Smooth muscle cell (in vitro differentiated cells): Measurements from ENCODE around the gene GPS1. TPM values are rescaled to one million over a fixed set of nuclear protein-coding genes. Genes with fewer than 3 reads are reported as not detected.
A peak's percentile ranks its signal among the peaks of the same experiment; 100 is the strongest.

Source experiments
- DNase-seq: peaks from one replicate; lab custom pipeline; 2025; ENCODE audit not compliant: unreplicated experiment; lab: John Stamatoyannopoulos, UW
- H2AFZ ChIP-seq: fragments of 200-600 bp; sonication (generic); 2 replicates; pipeline ENCODE4 v1.6.0; 2016; ENCODE audit warnings: antibody characterized with exemption, low read depth, mild to moderate bottlenecking
- H3F3A ChIP-seq: fragments of 200-600 bp; sonication (generic); 2 replicates; pipeline ENCODE4 v1.6.0; 2017; ENCODE audit warnings: antibody characterized with exemption, low read depth
- H3K27ac ChIP-seq: fragments of 200-600 bp; sonication (generic); 2 replicates; pipeline ENCODE4 v1.5.1; 2016; ENCODE audit warnings: low read depth, mild to moderate bottlenecking
- H3K27me3 ChIP-seq: fragments of 200-600 bp; sonication (generic); 2 replicates; pipeline ENCODE4 v1.6.1; 2016; ENCODE audit warnings: low read depth, mild to moderate bottlenecking
- H3K36me3 ChIP-seq: fragments of 200-600 bp; sonication (generic); 2 replicates; pipeline ENCODE4 v1.5.1; 2016; ENCODE audit warnings: low read depth
- H3K4me1 ChIP-seq: fragments of 200-600 bp; sonication (generic); 2 replicates; pipeline ENCODE4 v1.5.1; 2016; ENCODE audit warnings: low read depth
- H3K4me2 ChIP-seq: fragments of 200-600 bp; sonication (generic); 2 replicates; pipeline ENCODE4 v1.6.0; 2016; ENCODE audit warnings: mild to moderate bottlenecking
- H3K4me3 ChIP-seq: fragments of 200-600 bp; sonication (generic); 2 replicates; pipeline ENCODE4 v1.5.1; 2016; ENCODE audit warnings: mild to moderate bottlenecking
- H3K79me2 ChIP-seq: fragments of 200-600 bp; sonication (generic); 2 replicates; pipeline ENCODE4 v1.6.0; 2016; ENCODE audit warnings: low read depth, mild to moderate bottlenecking
- H3K9ac ChIP-seq: fragments of 200-600 bp; sonication (generic); 2 replicates; pipeline ENCODE4 v1.6.0; 2016; ENCODE audit warnings: low read depth
- H3K9me3 ChIP-seq: fragments of 200-600 bp; sonication (generic); replicated peaks from 2 replicates; pipeline ENCODE4 v1.5.1; 2016; ENCODE audit warnings: low read depth
- H4K20me1 ChIP-seq: fragments of 200-600 bp; sonication (generic); 2 replicates; pipeline ENCODE4 v1.6.0; 2016; ENCODE audit warnings: low read depth
- WGBS: methylation state at CpG from one replicate; pipeline ENCODE4 v1.1.7; 2016; ENCODE audit warnings: low lambda C conversion rate; 5-methylcytosine and 5-hydroxymethylcytosine counted together
- polyA plus RNA-seq: library from polyadenylated mRNA; unstranded; fragments of >200 nt; fragmentation: Nextera tagmentation; extraction: Ambion mirVana; gene quantifications from 2 replicates; pipeline ENCODE4 v1.2.1, GENCODE V29; 2016
- total RNA-seq: library from RNA; depleted of rRNA; stranded (reverse); fragments of >200 nt; gene quantifications from 2 replicates; pipeline ENCODE4 v1.2.3, GENCODE V29; 2014
- TF ChIP-seq, protein P1 (sequence below): fragments of 200-600 bp; sonication (generic); IDR thresholded peaks from 2 replicates; pipeline ENCODE4 v1.5.1; 2017; ENCODE audit warnings: borderline replicate concordance, mild to moderate bottlenecking, antibody characterized with exemption; ENCODE audit not compliant: insufficient read depth, poor library complexity, severe bottlenecking

The GPS1 gene
- total and polyA plus RNA-seq, 2 experiments from 2014 or later = 93.7 to 134 TPM

GRCh38 chr17:82053556-82054263 is 2.0 kb downstream of the GPS1 start:
- TF ChIP-seq, protein P1, sequence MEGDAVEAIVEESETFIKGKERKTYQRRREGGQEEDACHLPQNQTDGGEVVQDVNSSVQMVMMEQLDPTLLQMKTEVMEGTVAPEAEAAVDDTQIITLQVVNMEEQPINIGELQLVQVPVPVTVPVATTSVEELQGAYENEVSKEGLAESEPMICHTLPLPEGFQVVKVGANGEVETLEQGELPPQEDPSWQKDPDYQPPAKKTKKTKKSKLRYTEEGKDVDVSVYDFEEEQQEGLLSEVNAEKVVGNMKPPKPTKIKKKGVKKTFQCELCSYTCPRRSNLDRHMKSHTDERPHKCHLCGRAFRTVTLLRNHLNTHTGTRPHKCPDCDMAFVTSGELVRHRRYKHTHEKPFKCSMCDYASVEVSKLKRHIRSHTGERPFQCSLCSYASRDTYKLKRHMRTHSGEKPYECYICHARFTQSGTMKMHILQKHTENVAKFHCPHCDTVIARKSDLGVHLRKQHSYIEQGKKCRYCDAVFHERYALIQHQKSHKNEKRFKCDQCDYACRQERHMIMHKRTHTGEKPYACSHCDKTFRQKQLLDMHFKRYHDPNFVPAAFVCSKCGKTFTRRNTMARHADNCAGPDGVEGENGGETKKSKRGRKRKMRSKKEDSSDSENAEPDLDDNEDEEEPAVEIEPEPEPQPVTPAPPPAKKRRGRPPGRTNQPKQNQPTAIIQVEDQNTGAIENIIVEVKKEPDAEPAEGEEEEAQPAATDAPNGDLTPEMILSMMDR = no peak
- Histone ChIP-seq H3F3A (no peaks in the 10 kb centered on the region), H2AFZ (no peak overlapping the region), H3K9ac (no peak overlapping the region), H3K36me3 (no peaks in the 10 kb centered on the region), H3K4me2 (peak overlapping the region; percentile 91), H3K4me3 (no peak overlapping the region), H3K9me3 (no peaks in the 10 kb centered on the region), H3K4me1 (peaks cover 16% of the 10 kb centered on the region), H3K27me3 (no peaks in the 10 kb centered on the region), H4K20me1 (peaks cover 7% of the 10 kb centered on the region), H3K27ac (no peak overlapping the region), H3K79me2 (peaks cover 23% of the 10 kb centered on the region)
- DNase-seq = no peak
- 97% methylated on average over 28 of the region's 28 CpGs for WGBS

DNA sequence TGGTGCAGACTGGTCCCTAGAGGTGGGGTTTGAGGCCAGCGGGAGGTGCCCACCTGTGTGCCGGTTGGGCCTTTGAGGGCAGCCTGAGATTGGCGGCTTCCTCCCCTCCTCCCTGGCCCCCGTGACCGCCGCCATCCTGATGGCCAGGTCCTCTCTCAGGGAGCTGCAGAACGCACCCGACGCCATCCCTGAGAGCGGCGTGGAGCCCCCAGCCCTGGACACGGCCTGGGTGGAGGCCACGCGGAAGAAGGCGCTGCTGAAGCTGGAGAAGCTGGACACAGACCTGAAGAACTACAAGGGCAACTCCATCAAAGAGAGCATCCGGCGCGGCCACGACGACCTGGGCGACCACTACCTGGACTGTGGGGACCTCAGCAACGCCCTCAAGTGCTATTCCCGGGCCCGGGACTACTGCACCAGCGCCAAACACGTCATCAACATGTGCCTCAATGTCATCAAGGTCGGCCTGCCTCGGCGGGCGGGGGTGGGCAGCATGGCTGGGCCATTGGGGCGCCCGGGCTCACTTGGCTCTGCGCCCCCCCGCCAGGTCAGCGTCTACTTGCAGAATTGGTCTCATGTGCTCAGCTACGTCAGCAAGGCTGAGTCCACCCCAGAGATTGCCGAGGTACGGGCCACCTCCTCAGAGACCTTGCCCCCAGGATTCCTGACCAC is 2.8 kb downstream of the GPS1 start:
- TF ChIP-seq, protein P1 = no peak
- Histone ChIP-seq H3K36me3 (no peaks in the 10 kb centered on the region), H3K9me3 (no peaks in the 10 kb centered on the region), H3K4me2 (no peak overlapping the region), H3K9ac (no peak overlapping the region), H3K27me3 (no peaks in the 10 kb centered on the region), H3K27ac (no peak overlapping the region), H4K20me1 (peaks cover 7% of the 10 kb centered on the region), H3K79me2 (peaks cover 23% of the 10 kb centered on the region), H3K4me1 (peaks cover 16% of the 10 kb centered on the region), H2AFZ (no peak overlapping the region), H3F3A (no peaks in the 10 kb centered on the region), H3K4me3 (no peak overlapping the region)
- no peak for DNase-seq
- WGBS = 96% methylated on average over 37 of the region's 38 CpGs

- H3K36me3 ChIP-seq = no peaks in the 10 kb centered on the region
- TF ChIP-seq, protein P1 = no peak
- H3K4me1 ChIP-seq = peaks cover 16% of the 10 kb centered on the region
- peaks cover 23% of the 10 kb centered on the region for H3K79me2 ChIP-seq
- no peaks in the 10 kb centered on the region for H3K27me3 ChIP-seq
- no peak for DNase-seq
- no peak overlapping the region for H3K4me2 ChIP-seq
- H3K27ac ChIP-seq = no peak overlapping the region
- WGBS = 94% methylated on average over 22 of the region's 26 CpGs
- no peak overlapping the region for H3K9ac ChIP-seq
- peaks cover 7% of the 10 kb centered on the region for H4K20me1 ChIP-seq
- no peak overlapping the region for H3K4me3 ChIP-seq
- H3K9me3 ChIP-seq = no peaks in the 10 kb centered on the region
- H2AFZ ChIP-seq = no peak overlapping the region
- H3F3A ChIP-seq = no peaks in the 10 kb centered on the region
Observed at GRCh38 chr17:82055023-82055964, 3.6 kb downstream of the GPS1 start.
